HepG2 (cell line): ENCODE measurements around the gene BLCAP. TPM values are rescaled to one million over a fixed set of nuclear protein-coding genes. Genes with fewer than 3 reads are reported as not detected.

Experiments
- FOXP1 ChIP-seq, 2 experiments: fragments of 450-650 bp in 1 of 2; IDR thresholded peaks; 2 replicates each; pipeline ENCODE4 v1.6.1; 2017 to 2018; ENCODE audit warnings: antibody characterized with exemption in 1 of 2
- GATAD2A ChIP-seq: IDR thresholded peaks from 2 replicates; pipeline ENCODE4 v1.6.1; 2016
- GMEB1 ChIP-seq: sonication (generic); formaldehyde crosslinking; IDR thresholded peaks from 2 replicates; pipeline ENCODE4 v1.5.1; 2020; ENCODE audit warnings: missing genetic modification reagents, mild to moderate bottlenecking, borderline replicate concordance
- HMG20A ChIP-seq: IDR thresholded peaks from 2 replicates; pipeline ENCODE4 v1.6.1; 2016; ENCODE audit warnings: borderline replicate concordance
- HNF1A ChIP-seq, 2 experiments: sonication (generic) in 1 of 2; formaldehyde crosslinking in 1 of 2; IDR thresholded peaks; 2 replicates each; pipeline versions ENCODE4 v1.4.0 to v1.6.1; 2016 to 2020; ENCODE audit warnings: borderline replicate concordance in 1 of 2, low read depth in 1 of 2, mild to moderate bottlenecking in 1 of 2, missing genetic modification reagents in 1 of 2
- HOMEZ ChIP-seq: IDR thresholded peaks from 2 replicates; pipeline ENCODE4 v1.6.1; 2016; ENCODE audit warnings: low read depth
- IKZF4 ChIP-seq: sonication (generic); formaldehyde crosslinking; IDR thresholded peaks from 2 replicates; pipeline ENCODE4 v1.5.1; 2020; ENCODE audit warnings: borderline replicate concordance, mild to moderate bottlenecking, low read depth, missing genetic modification reagents; ENCODE audit errors: not compliant biosample characterization
- MXD1 ChIP-seq: sonication (generic); formaldehyde crosslinking; IDR thresholded peaks from 2 replicates; pipeline ENCODE4 v1.4.0; 2020; ENCODE audit warnings: mild to moderate bottlenecking, missing genetic modification reagents
- MZF1 ChIP-seq: sonication (generic); formaldehyde crosslinking; IDR thresholded peaks from 2 replicates; pipeline ENCODE4 v1.8.1; 2023; ENCODE audit warnings: mild to moderate bottlenecking, missing genetic modification reagents, borderline replicate concordance
- NR2F6 ChIP-seq, 2 experiments: IDR thresholded peaks; 2 replicates each; pipeline ENCODE4 v1.6.1; 2016; ENCODE audit warnings: antibody characterized with exemption in 1 of 2, mild to moderate bottlenecking in 1 of 2
- SALL2 ChIP-seq: sonication (generic); formaldehyde crosslinking; IDR thresholded peaks from 2 replicates; pipeline ENCODE4 v1.8.1; 2023; ENCODE audit warnings: mild to moderate bottlenecking, missing genetic modification reagents, inconsistent platforms
- TBP ChIP-seq: sonication (generic); formaldehyde crosslinking; IDR thresholded peaks from 2 replicates; pipeline ENCODE4 v1.5.0; 2020; ENCODE audit warnings: missing genetic modification reagents
- TFAP4 ChIP-seq: sonication (generic); IDR thresholded peaks from 2 replicates; pipeline ENCODE4 v1.6.1; 2016; ENCODE audit warnings: low read depth, borderline replicate concordance
- TFDP2 ChIP-seq: sonication (generic); formaldehyde crosslinking; IDR thresholded peaks from 2 replicates; pipeline ENCODE4 v1.4.0; 2020; ENCODE audit warnings: missing genetic modification reagents
- UBTF ChIP-seq: sonication (generic); formaldehyde crosslinking; IDR thresholded peaks from 2 replicates; pipeline ENCODE4 v1.4.0; 2020; ENCODE audit warnings: mild to moderate bottlenecking, missing genetic modification reagents
- ZNF556 ChIP-seq: sonication (generic); formaldehyde crosslinking; IDR thresholded peaks from 2 replicates; pipeline ENCODE4 v1.4.0; 2020; ENCODE audit warnings: mild to moderate bottlenecking, missing genetic modification reagents, borderline replicate concordance
- polyA plus RNA-seq, 8 experiments: library from polyadenylated mRNA; depleted of rRNA in 3 of 8; stranded (reverse) in 7 of 8; unstranded in 1 of 8; fragments of >200 nt; fragmentation: Illumina TruSeq in 4 of 8; extraction: Trizol in 4 of 8; gene quantifications; 2 replicates each; pipeline versions ENCODE4 v1.2.1 to v1.2.3, GENCODE V29; 2011 to 2016; ENCODE audit warnings: low read depth in 4 of 8, missing spikeins in 1 of 8, mixed read lengths in 1 of 8; ENCODE audit not compliant: insufficient read depth in 1 of 8
- total RNA-seq, 5 experiments: library from RNA; depleted of rRNA; stranded (reverse); fragments of >200 nt; fragmentation: Illumina TruSeq; extraction: Trizol; gene quantifications; 2 replicates each; pipeline ENCODE4 v1.2.3, GENCODE V29; 2016; ENCODE audit warnings: low read depth in 1 of 5

Gene BLCAP
- total and polyA plus RNA-seq, 2 of the 13 experiments (the other 11 are each of a cell fraction or from before 2014, with no cell fraction given) = 52.4 to 86.8 TPM

GRCh38 chr20:37542281-37542680 lies 14.6 kb upstream of the BLCAP start (continued):
- TF ChIP-seq HNF1A (IDR thresholded peaks at IDR 0.05; ENCODE audit: low read depth) (no peak), HNF1A (CRISPR knock-in tag; IDR thresholded peaks at IDR 0.05; ENCODE audit: borderline replicate concordance) (no peak), MZF1 (CRISPR knock-in tag) (no peak), ZNF556 (CRISPR knock-in tag) (no peak), FOXP1 (IDR thresholded peaks at IDR 0.05) (no peak), FOXP1 (CRISPR knock-in tag; IDR thresholded peaks at IDR 0.05) (peak; percentile 65; the same call in 1 of the 2 replicates), HOMEZ (CRISPR knock-in tag) (peak; percentile 48; the same call in 1 of the 2 replicates), TFDP2 (no peak), UBTF (CRISPR knock-in tag) (0 out of 2 replicates have a peak, but pooled peaks have one; percentile 16), TFAP4 (no peak), GATAD2A (CRISPR knock-in tag) (peak; percentile 41), NR2F6 (IDR thresholded peaks at IDR 0.05) (peak; percentile 71), NR2F6 (CRISPR knock-in tag; IDR thresholded peaks at IDR 0.05) (peak; percentile 81), MXD1 (CRISPR knock-in tag) (no peak), GMEB1 (CRISPR knock-in tag) (no peak), IKZF4 (CRISPR knock-in tag) (no peak), HMG20A (CRISPR knock-in tag) (no peak), SALL2 (CRISPR knock-in tag) (no peak), TBP (no peak)
